Medulla oblongata (tissue), 1 donor: ENCODE measurements around the gene FILIP1L.
"Not testable (repeated sequence)": the region's sequence is repeated elsewhere in the genome, so short reads cannot be mapped to it uniquely, and the experiment has no call there.

Source experiments
- DNase-seq: peaks from one replicate; pipeline ENCODE4 v3.0.0-alpha.2; 2015; ENCODE audit errors: extremely low spot score

The FILIP1L gene

GRCh38 chr3:99843590-99844258 is 270.6 kb downstream of the FILIP1L start:
- DNase-seq, result no peak

- peak; percentile 60 for DNase-seq
Observed at GRCh38 chr3:99842826-99843589, 271.3 kb downstream of the FILIP1L start.

GRCh38 chr3:99841949-99842348 is 272.4 kb downstream of the FILIP1L start:
- DNase-seq, result not testable (repeated sequence)

- no peak for DNase-seq
Observed at GRCh38 chr3:99839613-99840012, 274.7 kb downstream of the FILIP1L start.

GRCh38 chr3:99838755-99839154 is 275.5 kb downstream of the FILIP1L start:
- DNase-seq, result no peak

GRCh38 chr3:99837715-99838114 is 276.6 kb downstream of the FILIP1L start:
- no peak for DNase-seq

- no peak for DNase-seq
Observed at GRCh38 chr3:99836681-99837080, 277.6 kb downstream of the FILIP1L start.

GRCh38 chr3:99834211-99834957 is 279.9 kb downstream of the FILIP1L start:
- no peak for DNase-seq

GRCh38 chr3:99833617-99834205 is 280.6 kb downstream of the FILIP1L start:
- no peak for DNase-seq

- no peak for DNase-seq
Observed at GRCh38 chr3:99829844-99830243, 284.5 kb downstream of the FILIP1L start.

GRCh38 chr3:99825004-99825640 is 289.2 kb downstream of the FILIP1L start:
- DNase-seq, result no peak

GRCh38 chr3:99823723-99824711 is 290.3 kb downstream of the FILIP1L start:
- no peak for DNase-seq

- DNase-seq, result no peak
Observed at GRCh38 chr3:99818818-99819217, 295.5 kb downstream of the FILIP1L start.

- peak; percentile 91 for DNase-seq
Observed at GRCh38 chr3:99817437-99818240, 296.7 kb downstream of the FILIP1L start, which contains the start of gene CMSS1. TSS of gene CMSS1 (plus strand) at chr3:99817862.

GRCh38 chr3:99817047-99817436 is 297.3 kb downstream of the FILIP1L start:
- no peak for DNase-seq

GRCh38 chr3:99810403-99810802 is 303.9 kb downstream of the FILIP1L start:
- DNase-seq, result no peak

GRCh38 chr3:99809565-99809964 is 304.7 kb downstream of the FILIP1L start:
- no peak for DNase-seq

- peak; percentile 48 for DNase-seq
Observed at GRCh38 chr3:99808163-99808794, 306.0 kb downstream of the FILIP1L start.

- DNase-seq, result no peak
Observed at GRCh38 chr3:99805160-99805559, 309.1 kb downstream of the FILIP1L start.
